Neural cell (in vitro differentiated cells): ENCODE measurements around the gene ZWILCH.

Experiments
- POLR2AphosphoS5 ChIP-seq: IDR thresholded peaks from 2 replicates; pipeline ENCODE4 v1.6.1; 2012
- TF ChIP-seq, protein P1 (sequence below): fragments of 450-650 bp; IDR thresholded peaks from 2 replicates; pipeline ENCODE4 v1.5.1; 2014; ENCODE audit warnings: antibody characterized with exemption, mild to moderate bottlenecking, moderate library complexity; ENCODE audit not compliant: poor library complexity, severe bottlenecking

GRCh38 chr15:66515901-66516322, 10.8 kb downstream of the ZWILCH start:
- TF ChIP-seq POLR2AphosphoS5 = no peak
- TF ChIP-seq, protein P1, sequence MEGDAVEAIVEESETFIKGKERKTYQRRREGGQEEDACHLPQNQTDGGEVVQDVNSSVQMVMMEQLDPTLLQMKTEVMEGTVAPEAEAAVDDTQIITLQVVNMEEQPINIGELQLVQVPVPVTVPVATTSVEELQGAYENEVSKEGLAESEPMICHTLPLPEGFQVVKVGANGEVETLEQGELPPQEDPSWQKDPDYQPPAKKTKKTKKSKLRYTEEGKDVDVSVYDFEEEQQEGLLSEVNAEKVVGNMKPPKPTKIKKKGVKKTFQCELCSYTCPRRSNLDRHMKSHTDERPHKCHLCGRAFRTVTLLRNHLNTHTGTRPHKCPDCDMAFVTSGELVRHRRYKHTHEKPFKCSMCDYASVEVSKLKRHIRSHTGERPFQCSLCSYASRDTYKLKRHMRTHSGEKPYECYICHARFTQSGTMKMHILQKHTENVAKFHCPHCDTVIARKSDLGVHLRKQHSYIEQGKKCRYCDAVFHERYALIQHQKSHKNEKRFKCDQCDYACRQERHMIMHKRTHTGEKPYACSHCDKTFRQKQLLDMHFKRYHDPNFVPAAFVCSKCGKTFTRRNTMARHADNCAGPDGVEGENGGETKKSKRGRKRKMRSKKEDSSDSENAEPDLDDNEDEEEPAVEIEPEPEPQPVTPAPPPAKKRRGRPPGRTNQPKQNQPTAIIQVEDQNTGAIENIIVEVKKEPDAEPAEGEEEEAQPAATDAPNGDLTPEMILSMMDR = no peak
